Measurements from ENCODE around the gene RAB20.
"Not testable (repeated sequence)": the region's sequence is repeated elsewhere in the genome, so short reads cannot be mapped to it uniquely, and the experiment has no call there.

Gene RAB20

DNA sequence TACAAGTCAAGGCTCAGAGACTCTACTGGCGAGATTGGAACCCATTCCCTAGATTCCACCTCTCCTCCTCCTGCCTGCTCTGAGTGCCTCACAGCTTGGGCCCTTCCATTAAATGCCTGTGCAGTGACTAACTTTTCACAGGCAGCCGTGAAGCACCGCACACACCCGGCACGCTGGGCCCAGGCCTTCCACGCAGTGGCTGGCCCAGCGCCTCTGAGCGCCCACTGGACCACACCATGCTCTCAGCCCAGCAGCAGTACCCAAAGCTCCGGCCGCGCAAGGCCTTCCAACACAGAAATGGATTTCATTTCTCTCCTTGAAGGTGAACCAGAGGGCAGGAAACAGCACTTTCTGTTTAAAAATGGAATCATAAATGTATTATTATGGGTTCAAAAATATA, 26.0 kb downstream of the RAB20 start:
- Histone ChIP-seq H3K4me3 (replicated peaks; ENCODE audit: insufficient read depth, low read length) (no peak overlapping the region), H3K27me3 (ENCODE audit: insufficient read depth, poor library complexity, severe bottlenecking) (no peaks in the 10 kb centered on the region), H3K27ac (replicated peaks) (no peak overlapping the region; the same call in 1 of the 2 replicates)
- no peak for DNase-seq (ENCODE audit: low read depth in 1 of 2, low spot score in 1 of 2)
- TF ChIP-seq, protein P1, sequence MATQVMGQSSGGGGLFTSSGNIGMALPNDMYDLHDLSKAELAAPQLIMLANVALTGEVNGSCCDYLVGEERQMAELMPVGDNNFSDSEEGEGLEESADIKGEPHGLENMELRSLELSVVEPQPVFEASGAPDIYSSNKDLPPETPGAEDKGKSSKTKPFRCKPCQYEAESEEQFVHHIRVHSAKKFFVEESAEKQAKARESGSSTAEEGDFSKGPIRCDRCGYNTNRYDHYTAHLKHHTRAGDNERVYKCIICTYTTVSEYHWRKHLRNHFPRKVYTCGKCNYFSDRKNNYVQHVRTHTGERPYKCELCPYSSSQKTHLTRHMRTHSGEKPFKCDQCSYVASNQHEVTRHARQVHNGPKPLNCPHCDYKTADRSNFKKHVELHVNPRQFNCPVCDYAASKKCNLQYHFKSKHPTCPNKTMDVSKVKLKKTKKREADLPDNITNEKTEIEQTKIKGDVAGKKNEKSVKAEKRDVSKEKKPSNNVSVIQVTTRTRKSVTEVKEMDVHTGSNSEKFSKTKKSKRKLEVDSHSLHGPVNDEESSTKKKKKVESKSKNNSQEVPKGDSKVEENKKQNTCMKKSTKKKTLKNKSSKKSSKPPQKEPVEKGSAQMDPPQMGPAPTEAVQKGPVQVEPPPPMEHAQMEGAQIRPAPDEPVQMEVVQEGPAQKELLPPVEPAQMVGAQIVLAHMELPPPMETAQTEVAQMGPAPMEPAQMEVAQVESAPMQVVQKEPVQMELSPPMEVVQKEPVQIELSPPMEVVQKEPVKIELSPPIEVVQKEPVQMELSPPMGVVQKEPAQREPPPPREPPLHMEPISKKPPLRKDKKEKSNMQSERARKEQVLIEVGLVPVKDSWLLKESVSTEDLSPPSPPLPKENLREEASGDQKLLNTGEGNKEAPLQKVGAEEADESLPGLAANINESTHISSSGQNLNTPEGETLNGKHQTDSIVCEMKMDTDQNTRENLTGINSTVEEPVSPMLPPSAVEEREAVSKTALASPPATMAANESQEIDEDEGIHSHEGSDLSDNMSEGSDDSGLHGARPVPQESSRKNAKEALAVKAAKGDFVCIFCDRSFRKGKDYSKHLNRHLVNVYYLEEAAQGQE (IDR thresholded peaks at IDR 0.05; ENCODE audit: insufficient replicate concordance, low read depth): no peak
- TF ChIP-seq POLR2AphosphoS5 (IDR thresholded peaks at IDR 0.05; ENCODE audit: low read depth): no peak

DNA sequence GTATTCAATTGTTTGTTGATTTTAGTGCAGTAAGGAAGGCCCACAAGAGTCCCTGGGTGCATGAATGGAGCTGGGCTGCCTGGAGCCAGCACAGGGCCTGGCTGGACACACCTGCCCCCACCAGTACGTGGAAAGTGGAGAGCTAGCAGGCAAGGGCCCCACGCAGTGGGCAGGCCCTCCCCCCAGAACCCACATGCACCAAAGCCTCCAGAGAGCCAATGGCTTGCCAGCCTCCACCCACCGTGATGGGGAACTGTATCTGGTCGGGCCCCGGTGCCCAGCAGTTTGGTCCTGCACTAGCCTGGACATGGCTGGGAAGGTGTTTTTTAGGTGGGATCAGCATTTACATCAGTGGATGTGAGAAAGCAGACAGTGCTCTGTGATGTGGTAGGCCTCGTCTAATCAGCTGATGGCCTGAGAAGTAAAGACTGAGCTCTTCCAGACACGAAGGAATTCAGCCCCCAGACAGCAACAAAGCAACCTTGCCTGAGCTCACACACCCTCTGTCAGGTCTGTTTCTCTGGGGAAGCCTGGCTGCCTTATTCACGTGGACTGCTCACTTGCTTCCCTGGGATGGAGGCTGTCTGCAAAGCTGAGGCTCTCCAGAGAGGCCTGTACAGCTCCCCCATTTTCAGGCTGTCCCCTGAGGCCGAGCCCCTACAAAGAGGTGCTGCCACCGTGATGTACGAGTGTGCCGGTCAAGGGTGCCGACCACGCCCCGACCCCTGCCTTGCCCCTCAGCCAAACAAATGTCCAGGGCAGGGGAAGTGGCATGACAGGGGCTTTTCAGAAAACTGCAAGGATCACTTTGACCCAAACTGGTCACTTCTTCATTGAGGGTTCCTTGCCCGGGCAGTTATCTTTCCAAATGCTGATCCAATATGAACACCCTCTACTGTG, 27.5 kb downstream of the RAB20 start:
- no peak overlapping the region for H3K27ac ChIP-seq (replicated peaks)
- H3K4me3 ChIP-seq (replicated peaks; ENCODE audit: insufficient read depth, low read length): no peak overlapping the region
- no peak for DNase-seq (ENCODE audit: low read depth in 1 of 2, low spot score in 1 of 2)
- no peaks in the 10 kb centered on the region for H3K27me3 ChIP-seq (ENCODE audit: insufficient read depth, poor library complexity, severe bottlenecking)
- TF ChIP-seq GABPA (IDR thresholded peaks at IDR 0.05; ENCODE audit: low read depth): no peak
- TF ChIP-seq POLR2AphosphoS5 (IDR thresholded peaks at IDR 0.05; ENCODE audit: low read depth): no peak
- TF ChIP-seq, protein P2, sequence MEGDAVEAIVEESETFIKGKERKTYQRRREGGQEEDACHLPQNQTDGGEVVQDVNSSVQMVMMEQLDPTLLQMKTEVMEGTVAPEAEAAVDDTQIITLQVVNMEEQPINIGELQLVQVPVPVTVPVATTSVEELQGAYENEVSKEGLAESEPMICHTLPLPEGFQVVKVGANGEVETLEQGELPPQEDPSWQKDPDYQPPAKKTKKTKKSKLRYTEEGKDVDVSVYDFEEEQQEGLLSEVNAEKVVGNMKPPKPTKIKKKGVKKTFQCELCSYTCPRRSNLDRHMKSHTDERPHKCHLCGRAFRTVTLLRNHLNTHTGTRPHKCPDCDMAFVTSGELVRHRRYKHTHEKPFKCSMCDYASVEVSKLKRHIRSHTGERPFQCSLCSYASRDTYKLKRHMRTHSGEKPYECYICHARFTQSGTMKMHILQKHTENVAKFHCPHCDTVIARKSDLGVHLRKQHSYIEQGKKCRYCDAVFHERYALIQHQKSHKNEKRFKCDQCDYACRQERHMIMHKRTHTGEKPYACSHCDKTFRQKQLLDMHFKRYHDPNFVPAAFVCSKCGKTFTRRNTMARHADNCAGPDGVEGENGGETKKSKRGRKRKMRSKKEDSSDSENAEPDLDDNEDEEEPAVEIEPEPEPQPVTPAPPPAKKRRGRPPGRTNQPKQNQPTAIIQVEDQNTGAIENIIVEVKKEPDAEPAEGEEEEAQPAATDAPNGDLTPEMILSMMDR (IDR thresholded peaks at IDR 0.05; ENCODE audit: insufficient read depth, low read length): no peak
- TF ChIP-seq, protein P1 (IDR thresholded peaks at IDR 0.05; ENCODE audit: insufficient replicate concordance, low read depth): no peak

DNA sequence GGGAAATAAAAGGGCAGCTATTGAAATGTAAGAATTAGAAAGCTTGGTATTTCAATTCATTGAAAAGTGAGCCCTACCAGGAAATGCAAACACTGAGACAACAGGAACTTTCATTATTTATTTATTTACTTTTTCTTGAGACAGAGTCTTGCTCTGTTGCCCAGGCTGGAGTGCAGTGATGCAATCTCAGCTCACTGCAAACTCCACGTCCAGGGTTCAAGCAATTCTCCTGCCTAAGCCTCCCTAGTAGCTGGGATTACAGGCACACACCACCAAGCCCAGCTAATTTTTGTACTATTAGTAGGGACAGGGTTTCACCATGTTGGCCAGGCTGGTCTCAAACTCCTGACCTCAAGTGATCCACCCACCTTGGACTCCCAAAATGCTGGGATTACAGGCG, 29.3 kb downstream of the RAB20 start:
- not testable (repeated sequence) for H3K4me3 ChIP-seq (replicated peaks; ENCODE audit: insufficient read depth, low read length); DNase-seq (ENCODE audit: low read depth in 1 of 2, low spot score in 1 of 2); H3K27me3 ChIP-seq (ENCODE audit: insufficient read depth, poor library complexity, severe bottlenecking); H3K27ac ChIP-seq (replicated peaks)

DNA sequence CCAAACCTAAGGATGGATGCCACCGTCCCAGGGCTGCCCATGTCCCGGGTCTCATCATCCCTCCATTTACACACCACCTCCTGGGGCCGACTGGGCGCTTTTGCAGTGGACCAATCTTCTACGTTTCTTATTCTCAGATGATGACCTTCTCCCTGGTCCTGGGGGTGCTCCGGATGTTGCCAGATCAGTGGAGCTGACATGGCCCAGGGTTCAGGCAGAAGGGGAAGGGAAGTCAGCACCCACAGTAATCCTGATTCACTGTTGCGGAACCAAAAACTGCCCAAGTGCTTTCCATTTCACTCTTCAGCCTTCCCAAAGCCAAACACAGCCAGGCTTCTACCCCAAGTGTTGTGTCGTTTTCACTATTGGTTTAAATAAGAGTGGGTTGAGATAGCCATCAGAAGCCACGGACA, 29.8 kb downstream of the RAB20 start:
- TF ChIP-seq POLR2AphosphoS5 (IDR thresholded peaks at IDR 0.05; ENCODE audit: low read depth): no peak
- no peak for TF ChIP-seq GABPA (IDR thresholded peaks at IDR 0.05; ENCODE audit: low read depth)
- TF ChIP-seq, protein P2 (IDR thresholded peaks at IDR 0.05; ENCODE audit: insufficient read depth, low read length): no peak
- TF ChIP-seq, protein P1 (IDR thresholded peaks at IDR 0.05; ENCODE audit: insufficient replicate concordance, low read depth): no peak
- no peak for TF ChIP-seq SPI1 (IDR thresholded peaks at IDR 0.05; ENCODE audit: borderline replicate concordance, low read depth)
- Histone ChIP-seq H3K27me3 (ENCODE audit: insufficient read depth, poor library complexity, severe bottlenecking) (no peaks in the 10 kb centered on the region), H3K4me3 (replicated peaks; ENCODE audit: insufficient read depth, low read length) (no peak overlapping the region), H3K27ac (replicated peaks) (no peak overlapping the region)
- DNase-seq (ENCODE audit: low read depth in 1 of 2, low spot score in 1 of 2): no peak
